GM18505 (cell line): ENCODE results near the gene LAMA1.

ENCODE experiments used
- ATAC-seq: cut with Tn5 transposase; IDR thresholded peaks from one replicate; pipeline ENCODE4 v1.9.1; 2021; ENCODE audit not compliant: unreplicated experiment
- POLR2A ChIP-seq: IDR thresholded peaks from 4 replicates; pipeline ENCODE4 v1.6.1; 2011; ENCODE audit warnings: borderline replicate concordance; ENCODE audit not compliant: insufficient read depth, insufficient read length; ENCODE audit errors: extremely low read depth

Gene LAMA1

DNA sequence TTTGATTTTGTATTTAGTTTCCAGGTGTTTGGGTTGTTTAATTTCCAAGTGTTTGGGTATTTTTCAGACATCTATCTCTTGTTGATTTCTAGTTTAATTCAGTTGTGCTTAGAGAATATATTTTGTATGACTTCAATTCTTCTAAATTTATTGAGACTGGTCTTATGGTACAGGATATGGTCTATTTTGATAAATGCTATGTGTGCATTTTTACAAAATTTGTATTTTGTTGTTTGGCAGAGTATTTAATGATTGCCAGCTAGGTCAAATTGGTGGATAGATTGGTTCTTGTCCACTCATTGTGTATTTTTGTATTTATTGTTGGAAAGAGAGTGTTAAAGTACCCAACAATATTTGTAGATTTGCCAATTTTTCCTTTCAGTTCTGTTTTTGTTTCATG lies 23.7 kb upstream of the LAMA1 start:
- TF ChIP-seq POLR2A = no peak
- ATAC-seq = no peak

DNA sequence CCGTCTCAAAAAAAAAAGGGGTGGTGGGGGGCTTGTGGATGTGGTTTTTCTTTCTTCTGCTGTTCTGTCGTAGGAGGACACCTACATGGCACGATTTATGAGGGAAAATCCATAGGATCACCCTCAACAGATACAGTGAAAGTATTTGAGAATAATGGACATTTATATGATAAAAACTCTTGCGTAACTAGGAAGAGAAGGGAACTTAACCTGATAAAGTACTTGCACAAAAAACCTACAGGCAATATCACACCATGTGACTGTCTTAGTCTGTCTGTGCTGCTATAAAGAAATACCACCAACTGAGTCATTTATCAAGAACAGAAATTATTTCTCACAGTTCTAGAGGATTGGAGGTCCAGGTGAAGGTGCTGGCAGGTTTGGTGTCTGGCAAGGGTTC lies 21.8 kb upstream of the LAMA1 start:
- TF ChIP-seq POLR2A = no peak

DNA sequence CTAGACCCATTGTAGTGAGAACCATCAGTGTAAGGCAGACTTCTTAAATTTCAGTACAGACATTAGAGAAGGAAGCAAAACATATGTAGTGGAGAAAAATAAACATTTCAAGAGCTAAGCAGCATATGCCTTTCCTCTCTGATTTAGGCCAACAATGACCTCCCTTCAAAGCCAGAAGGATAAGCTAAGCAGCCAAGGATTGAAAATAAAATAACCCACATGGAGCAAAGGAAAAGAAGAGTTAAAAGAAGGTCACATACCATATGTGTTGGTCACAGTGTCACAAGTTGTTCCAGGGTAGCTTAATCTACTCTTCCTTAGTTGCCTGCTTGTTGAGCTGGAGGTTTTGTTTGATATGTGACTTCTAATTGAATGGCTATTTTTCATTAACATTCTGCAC lies 15.6 kb upstream of the LAMA1 start:
- no peak for ATAC-seq
- no peak for TF ChIP-seq POLR2A

More for the DNA sequence above, 21.8 kb upstream of the LAMA1 start:
- no peak for ATAC-seq

DNA sequence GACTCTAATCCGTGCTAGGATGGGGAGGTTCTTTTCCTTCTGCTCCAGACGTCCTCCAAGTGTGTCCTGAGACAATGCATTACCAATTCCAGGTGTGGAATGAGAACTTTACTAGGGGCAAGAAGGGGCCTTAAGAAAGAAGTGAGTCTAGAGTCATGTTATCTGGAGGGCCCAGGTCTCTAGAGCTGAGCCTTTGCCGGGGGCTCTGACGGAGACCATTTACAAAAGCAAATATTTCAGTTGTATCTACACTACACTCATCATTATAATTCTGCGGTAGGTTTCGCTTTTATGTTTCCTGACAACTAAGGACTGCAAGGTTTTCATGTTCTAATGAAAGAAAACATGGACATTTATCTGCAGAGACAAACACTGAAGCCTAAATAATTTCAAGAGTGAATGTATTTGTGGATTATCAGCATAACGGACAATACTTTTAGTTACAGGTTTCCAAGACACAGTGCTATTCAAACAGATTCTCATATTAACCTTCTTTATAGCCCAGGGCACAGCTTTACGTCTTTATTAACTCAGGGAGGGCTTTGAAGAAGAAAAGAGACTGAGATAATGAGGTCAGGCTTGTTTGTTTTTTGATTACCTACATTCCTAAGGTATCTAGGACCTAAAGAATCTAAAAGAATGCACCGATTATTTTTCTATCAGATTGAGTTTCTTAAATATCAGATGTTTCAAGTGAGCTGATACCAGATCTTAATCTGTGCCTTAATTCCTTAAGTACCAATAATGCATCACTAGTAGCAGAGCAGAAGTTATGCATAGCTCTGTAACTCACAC lies 15.0 kb upstream of the LAMA1 start:
- no peak for TF ChIP-seq POLR2A
- no peak for ATAC-seq

DNA sequence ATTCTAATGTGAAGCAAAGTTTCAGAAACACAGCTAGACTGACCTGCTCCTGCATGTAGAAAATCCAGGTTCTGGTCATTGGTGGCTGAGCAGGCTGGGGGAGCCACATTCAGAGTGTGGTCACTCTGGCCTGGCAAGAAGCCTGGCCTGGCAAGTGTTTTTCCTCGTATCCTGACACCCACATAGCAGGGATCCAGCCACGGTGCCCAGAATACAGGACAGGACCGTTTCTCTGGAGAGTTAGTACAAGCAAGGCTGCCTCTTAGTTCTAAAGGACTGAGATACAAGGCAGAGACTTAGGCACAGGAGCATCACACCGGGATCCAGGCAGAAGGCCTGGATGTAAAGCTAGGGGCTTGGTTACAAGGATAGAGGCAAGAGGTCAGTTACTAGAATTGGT lies 4.8 kb upstream of the LAMA1 start:
- ATAC-seq = no peak
- TF ChIP-seq POLR2A = no peak

DNA sequence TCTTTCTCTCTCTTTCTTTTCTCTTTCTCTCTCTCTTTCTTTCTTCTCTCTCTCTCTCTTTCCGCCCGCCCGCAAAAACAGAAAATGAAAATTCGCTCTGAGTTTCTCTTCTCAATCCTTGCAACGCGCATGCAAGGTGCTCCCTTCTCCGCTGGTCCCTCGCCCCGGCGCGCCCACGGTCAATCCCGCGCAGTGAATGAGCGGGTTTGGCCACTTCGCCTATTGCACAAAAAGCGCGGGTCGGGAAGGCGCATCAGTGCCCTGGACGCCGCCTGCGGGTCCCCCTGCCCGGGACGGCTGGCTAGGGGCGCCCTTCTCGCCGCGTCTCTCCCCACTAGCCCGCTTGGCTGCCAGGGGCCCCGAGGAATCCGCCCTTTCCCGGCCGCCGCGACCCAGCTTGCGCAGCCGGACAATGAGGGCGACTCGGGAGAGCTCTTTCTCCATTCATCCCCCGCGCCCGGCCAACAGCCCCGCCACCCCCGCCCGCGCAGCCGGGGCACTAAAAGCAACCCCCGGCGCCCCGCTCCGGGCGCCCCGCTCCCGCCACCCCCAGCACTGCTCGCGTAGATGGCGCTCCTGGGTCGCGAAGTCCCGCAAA lies 706 bp downstream of the LAMA1 start:
- no peak for TF ChIP-seq POLR2A

DNA sequence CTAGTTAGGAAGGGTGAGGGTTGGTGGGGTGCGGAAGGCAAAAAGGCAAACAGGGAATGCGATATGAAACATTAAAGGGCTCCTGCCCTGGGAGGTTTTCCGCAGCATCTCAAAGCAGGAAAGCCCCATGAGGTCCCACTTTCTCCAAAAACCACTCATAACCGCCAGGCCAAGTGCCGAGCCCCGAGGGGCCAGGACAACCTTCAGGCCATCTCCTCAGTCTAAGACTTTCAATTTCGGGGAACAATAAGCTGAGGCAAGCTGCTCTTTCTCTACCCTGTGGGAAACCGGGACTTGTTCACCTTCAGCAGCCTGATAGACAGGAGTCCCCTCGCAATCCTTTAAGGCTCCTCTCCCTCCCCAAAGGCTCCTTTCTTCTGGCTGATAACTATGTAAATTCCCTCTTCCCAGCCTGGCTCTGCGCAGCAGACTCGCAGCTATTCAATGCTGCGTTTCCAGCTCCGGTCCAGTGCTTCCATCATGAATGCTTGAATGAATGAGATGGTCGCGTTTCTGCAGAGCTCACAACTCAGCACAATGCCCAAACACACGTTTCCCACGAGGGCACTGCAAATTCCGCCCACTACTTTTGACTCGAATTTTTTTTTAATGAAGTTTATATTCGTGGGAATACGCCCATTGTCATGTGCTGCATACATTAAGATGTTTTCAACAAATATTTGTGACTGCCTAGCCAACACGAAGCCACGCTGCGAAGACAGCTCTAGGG lies 1.4 kb downstream of the LAMA1 start:
- no peak for ATAC-seq
- TF ChIP-seq POLR2A = no peak

More for the DNA sequence above, 706 bp downstream of the LAMA1 start:
- no peak for ATAC-seq

DNA sequence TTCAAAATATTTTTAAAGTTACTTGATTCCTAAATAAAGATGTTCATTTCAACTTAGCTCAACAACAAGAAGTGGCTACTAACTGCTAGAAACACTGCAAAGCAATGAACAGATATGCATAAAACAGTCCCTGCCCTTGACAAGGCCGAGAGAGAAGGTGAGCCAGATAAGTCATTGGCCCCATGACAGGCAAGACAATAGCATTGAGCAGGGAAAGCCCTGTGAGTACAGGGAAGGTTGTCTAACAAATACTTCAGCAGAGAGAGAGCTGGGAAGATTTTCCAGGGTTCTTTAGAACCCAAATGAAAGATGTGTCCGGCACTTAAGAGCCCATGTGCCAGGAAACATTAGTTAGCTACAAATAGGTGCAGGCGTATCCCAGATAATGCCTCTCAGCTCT lies 4.7 kb downstream of the LAMA1 start:
- TF ChIP-seq POLR2A = no peak
- no peak for ATAC-seq

DNA sequence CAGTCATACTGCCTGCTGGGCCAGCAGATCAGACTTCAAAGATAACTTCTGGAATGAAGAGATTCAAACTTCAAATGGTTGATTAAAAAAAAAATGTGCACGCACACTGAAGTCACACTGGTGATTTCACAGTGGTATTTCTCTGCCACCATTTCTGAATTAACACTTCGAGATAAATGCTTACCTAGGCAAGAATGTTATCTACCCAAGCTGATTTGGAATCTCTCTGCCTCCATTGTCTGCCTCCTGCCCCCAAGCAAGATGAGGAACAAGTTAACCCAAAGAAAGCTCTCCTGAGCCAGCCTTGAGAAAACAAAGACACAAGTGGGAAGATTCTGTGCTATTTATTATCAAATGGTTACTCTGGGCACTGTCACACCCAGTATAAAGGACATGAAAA lies 6.5 kb downstream of the LAMA1 start:
- no peak for TF ChIP-seq POLR2A

DNA sequence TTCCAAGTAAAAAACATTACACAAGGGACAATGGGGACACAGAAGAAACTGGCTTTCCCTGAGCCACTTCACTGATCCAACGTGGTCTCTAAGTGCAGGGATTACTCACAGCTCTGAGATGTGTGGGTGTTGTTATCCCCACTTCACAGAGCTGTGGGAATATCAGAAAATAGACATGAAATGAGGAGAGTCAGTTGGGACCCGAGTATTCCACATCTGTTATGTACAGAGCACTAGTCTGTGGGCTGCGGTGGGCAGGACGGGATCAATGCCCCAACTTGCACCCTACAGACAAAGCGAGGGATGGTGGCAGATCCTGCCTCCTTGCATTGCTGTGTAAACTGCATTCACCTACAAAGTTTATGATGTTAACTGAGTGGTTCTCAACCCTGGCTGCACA lies 11.7 kb downstream of the LAMA1 start:
- no peak for ATAC-seq
- TF ChIP-seq POLR2A = no peak

More for the DNA sequence above, 6.5 kb downstream of the LAMA1 start:
- no peak for ATAC-seq

DNA sequence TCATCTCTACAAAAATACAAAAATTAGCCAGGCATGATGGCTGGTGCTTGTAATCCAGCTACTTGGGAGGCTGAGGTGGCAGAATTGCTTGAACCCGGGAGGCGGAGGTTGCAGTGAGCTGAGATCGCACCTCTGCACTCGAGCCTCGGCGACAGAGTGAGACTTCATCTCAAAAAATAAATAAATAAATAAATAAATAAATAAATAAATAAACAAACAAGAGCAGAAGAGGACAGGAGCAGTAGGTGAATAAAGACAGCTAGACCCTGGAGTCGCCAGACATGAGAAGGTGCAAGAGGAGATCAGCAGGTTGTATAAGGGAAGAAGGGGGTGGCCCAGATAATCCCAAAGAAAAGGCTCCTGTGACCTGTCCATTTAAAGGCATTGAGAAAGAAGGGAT lies 12.3 kb downstream of the LAMA1 start:
- no peak for ATAC-seq

DNA sequence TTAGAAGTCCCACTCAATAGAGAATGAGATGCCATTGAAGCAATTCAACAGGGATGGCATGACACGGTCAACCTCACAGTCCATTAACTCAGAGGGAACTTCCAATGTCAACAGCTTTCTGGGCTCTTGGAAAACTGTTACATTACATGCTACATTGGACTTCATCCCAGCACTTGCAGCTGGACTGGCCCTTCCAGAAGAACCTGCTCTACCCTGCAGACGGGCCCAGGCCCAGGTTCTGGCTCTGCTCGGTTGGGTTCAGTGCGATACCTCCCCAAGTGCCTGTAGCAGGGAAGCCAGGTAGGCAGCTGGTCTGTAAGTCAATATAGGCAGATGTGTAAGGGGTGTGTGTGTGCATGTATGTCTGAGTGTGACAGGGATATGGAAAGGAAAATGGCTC lies 12.9 kb downstream of the LAMA1 start:
- no peak for TF ChIP-seq POLR2A
- ATAC-seq = no peak

More for the DNA sequence above, 12.3 kb downstream of the LAMA1 start:
- TF ChIP-seq POLR2A = no peak

DNA sequence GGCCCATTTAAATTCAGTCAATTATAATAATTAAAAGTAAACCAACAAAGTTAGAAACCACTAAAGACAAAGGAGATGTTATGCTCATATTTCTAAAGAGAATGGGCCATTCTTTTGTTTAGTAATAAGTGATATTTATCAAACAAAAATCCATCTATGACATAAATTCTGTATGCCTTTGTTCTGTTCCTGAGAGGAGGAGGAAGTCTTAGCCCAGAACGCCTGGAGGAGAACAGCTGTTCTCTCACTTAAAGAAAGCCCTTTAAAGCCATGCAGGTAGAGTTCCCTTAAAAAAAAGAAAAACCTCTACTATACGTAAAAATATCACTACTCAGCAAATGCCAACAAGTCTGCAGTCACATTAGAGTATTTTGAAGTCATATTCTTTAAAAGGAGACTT lies 15.5 kb downstream of the LAMA1 start:
- ATAC-seq = no peak
- TF ChIP-seq POLR2A = no peak

DNA sequence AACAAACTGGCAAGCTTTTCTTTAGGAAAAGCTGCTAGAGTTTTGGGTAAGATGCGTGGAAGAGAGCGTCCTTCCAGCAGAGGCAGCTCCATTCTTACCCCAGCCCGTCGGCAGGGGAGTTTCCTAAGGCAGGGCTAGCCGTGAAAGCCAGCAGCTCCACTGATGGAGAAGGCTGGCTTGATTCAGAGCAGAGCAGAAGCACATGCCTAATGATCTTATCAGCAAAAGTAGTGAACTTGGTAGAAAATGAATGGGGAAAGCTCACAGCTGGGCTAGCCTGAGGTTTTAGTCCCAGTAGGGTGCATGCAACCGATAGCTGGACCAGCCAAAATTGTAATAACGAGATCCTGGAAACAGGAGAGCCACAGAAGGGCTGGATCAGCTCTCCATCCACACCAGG lies 20.8 kb downstream of the LAMA1 start:
- TF ChIP-seq POLR2A = no peak
- ATAC-seq = no peak
